Ishikawa (cell line): ENCODE results near the gene DHRS1.

ENCODE experiments used
- CEBPB ChIP-seq: IDR thresholded peaks from 2 replicates; pipeline ENCODE4 v1.6.1; 2012
- EP300 ChIP-seq: IDR thresholded peaks from 2 replicates; pipeline ENCODE4 v1.6.1; 2012; ENCODE audit warnings: borderline replicate concordance
- FOXM1 ChIP-seq: IDR thresholded peaks from 2 replicates; pipeline ENCODE4 v1.6.1; 2012; ENCODE audit warnings: low read depth, borderline replicate concordance
- TAF1 ChIP-seq: IDR thresholded peaks from 2 replicates; pipeline ENCODE4 v1.6.1; 2012; ENCODE audit warnings: low read depth, mild to moderate bottlenecking
- ZBTB7A ChIP-seq: IDR thresholded peaks from 2 replicates; pipeline ENCODE4 v1.6.1; 2012; ENCODE audit warnings: low read depth
- TF ChIP-seq, protein P1 (sequence below): IDR thresholded peaks from 2 replicates; pipeline ENCODE4 v1.6.1; 2012; ENCODE audit warnings: low read depth, mild to moderate bottlenecking

DNA sequence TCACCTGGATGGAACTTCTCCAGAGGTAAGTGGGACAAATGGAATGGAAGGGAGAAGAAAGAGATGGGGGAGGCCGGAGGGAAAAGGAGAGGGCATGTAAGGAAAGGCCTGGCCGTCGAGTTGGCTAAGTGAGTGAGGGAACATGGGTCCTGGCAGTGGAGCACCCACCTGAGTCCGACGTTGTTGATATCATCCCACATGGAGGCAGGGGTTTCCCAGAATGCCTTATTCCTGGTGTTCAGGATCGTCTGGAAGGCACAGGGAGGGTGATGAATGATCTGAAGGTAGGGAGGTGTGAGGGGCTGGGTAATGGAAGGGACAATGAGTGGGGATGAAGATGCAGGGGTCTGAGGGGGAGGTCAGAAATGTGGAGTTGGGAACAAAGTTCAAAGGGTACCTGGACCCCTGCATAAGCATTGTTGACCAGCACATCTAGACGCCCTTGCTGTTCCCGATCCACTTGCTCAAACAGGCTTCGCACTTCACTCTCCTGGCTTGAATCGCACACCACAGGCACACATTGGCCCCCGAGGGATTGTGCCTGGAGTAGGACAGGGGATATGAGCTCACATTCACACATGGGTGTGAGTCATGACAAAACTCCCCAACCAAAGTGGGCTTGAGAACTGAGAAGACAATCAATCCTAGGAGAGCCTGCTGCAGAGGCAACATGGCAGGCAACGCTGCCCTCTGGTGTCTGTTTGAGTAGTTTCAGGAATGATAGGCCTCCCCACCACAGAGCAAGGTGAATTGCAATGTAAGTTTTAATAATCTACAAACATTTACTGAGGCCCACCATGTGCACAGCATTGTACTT is 3.0 kb downstream of the DHRS1 start:
- no peak for TF ChIP-seq ZBTB7A
- TF ChIP-seq TAF1: no peak
- TF ChIP-seq, protein P1, sequence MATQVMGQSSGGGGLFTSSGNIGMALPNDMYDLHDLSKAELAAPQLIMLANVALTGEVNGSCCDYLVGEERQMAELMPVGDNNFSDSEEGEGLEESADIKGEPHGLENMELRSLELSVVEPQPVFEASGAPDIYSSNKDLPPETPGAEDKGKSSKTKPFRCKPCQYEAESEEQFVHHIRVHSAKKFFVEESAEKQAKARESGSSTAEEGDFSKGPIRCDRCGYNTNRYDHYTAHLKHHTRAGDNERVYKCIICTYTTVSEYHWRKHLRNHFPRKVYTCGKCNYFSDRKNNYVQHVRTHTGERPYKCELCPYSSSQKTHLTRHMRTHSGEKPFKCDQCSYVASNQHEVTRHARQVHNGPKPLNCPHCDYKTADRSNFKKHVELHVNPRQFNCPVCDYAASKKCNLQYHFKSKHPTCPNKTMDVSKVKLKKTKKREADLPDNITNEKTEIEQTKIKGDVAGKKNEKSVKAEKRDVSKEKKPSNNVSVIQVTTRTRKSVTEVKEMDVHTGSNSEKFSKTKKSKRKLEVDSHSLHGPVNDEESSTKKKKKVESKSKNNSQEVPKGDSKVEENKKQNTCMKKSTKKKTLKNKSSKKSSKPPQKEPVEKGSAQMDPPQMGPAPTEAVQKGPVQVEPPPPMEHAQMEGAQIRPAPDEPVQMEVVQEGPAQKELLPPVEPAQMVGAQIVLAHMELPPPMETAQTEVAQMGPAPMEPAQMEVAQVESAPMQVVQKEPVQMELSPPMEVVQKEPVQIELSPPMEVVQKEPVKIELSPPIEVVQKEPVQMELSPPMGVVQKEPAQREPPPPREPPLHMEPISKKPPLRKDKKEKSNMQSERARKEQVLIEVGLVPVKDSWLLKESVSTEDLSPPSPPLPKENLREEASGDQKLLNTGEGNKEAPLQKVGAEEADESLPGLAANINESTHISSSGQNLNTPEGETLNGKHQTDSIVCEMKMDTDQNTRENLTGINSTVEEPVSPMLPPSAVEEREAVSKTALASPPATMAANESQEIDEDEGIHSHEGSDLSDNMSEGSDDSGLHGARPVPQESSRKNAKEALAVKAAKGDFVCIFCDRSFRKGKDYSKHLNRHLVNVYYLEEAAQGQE: no peak
- TF ChIP-seq FOXM1: no peak
- TF ChIP-seq EP300: no peak
- TF ChIP-seq CEBPB: no peak
